H1 (cell line): ENCODE results near the gene IRF8. TPM values are rescaled to one million over a fixed set of nuclear protein-coding genes. Genes with fewer than 3 reads are reported as not detected.

Source experiments
- FOSL1 ChIP-seq: IDR thresholded peaks from 2 replicates; pipeline ENCODE4 v1.6.1; 2011; ENCODE audit warnings: mild to moderate bottlenecking, low read depth, low read length, moderate library complexity; ENCODE audit not compliant: insufficient read depth
- KDM1A ChIP-seq: fragments of 200-600, 300-600 bp; sonication (generic); IDR thresholded peaks from 2 replicates; pipeline ENCODE4 v1.7.1; 2016; ENCODE audit warnings: mild to moderate bottlenecking, low read length, borderline replicate concordance
- POU5F1 ChIP-seq: IDR thresholded peaks from 2 replicates; pipeline ENCODE4 v1.6.1; 2011; ENCODE audit warnings: low read depth, mild to moderate bottlenecking, low read length, moderate library complexity
- polyA plus RNA-seq, 7 experiments: library from polyadenylated mRNA; depleted of rRNA in 3 of 7; stranded (reverse) in 5 of 7; unstranded in 2 of 7; fragments of >200 nt in 5 of 7; fragments of 200-250 nt in 2 of 7; gene quantifications; 1 replicate in 5 of 7; 2 replicates in 1 of 7; 4 replicates in 1 of 7; pipeline versions ENCODE4 v1.2.1 to v1.2.3, GENCODE V29; 2011 to 2013; ENCODE audit warnings: missing spikeins in 2 of 7, mixed read lengths in 2 of 7
- total RNA-seq: library from RNA; stranded (reverse); fragmentation: NEBNext Ultra II Directional; extraction: Animal tissue kit (Norgen Biotek cat#: 25700); gene quantifications from 2 replicates; pipeline ENCODE4 v1.2.1, GENCODE V29; 2021

The IRF8 gene
- total and polyA plus RNA-seq, 2 of the 8 experiments (the other 6 are each of a cell fraction or from before 2014, with no cell fraction given), result 0.35 to 2.0 TPM

DNA sequence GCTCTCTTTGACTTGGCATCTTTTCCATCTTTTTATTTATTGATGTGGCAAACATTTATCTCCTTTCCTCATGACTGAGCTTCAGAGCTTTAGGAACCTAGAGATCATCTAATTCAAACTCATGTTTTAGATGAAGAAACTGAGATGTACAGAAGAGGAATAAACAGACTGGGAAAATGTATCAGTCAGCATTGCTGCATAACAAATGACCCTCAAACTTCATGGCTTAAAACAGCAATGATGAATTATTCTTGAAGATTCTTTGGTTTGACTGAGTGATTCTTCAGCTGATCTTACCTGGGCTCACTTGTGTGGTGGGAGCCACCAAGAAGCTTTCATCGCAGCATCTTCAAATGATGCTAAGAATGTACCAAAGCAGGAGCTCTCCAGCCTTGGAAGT is 44.0 kb upstream of the IRF8 start (continued):
- TF ChIP-seq KDM1A, result no peak
- TF ChIP-seq POU5F1, result no peak
- TF ChIP-seq FOSL1, result no peak
